Activated T-helper 9 cell treated with anti-CD3 and anti-CD28 coated beads, Interleukin-2, amount 50 U/mL, for 16 hours (primary cell): ENCODE measurements around the gene LTA4H.

Source experiments
- DNase-seq: peaks from one replicate; pipeline ENCODE4 v3.0.0-alpha.2; 2020; ENCODE audit warnings: low read depth

LTA4H gene

GRCh38 chr12:96034621-96035282 lies 635 bp downstream of the LTA4H start:
- no peak for DNase-seq

- no peak for DNase-seq
Measured at GRCh38 chr12:96033549-96034389, 1.6 kb downstream of the LTA4H start.

GRCh38 chr12:96029826-96030225 lies 5.6 kb downstream of the LTA4H start:
- DNase-seq, result no peak

- no peak for DNase-seq
Measured at GRCh38 chr12:96028538-96028937, 6.8 kb downstream of the LTA4H start.

- DNase-seq, result no peak
Measured at GRCh38 chr12:96026331-96026730, 9.1 kb downstream of the LTA4H start.

GRCh38 chr12:96025518-96025917 lies 9.9 kb downstream of the LTA4H start:
- no peak for DNase-seq

GRCh38 chr12:96020314-96021003 lies 14.9 kb downstream of the LTA4H start:
- DNase-seq, result no peak

- DNase-seq, result no peak
Measured at GRCh38 chr12:96015672-96016071, 19.7 kb downstream of the LTA4H start.

GRCh38 chr12:96014943-96015599 lies 20.3 kb downstream of the LTA4H start:
- DNase-seq, result no peak

GRCh38 chr12:96007729-96008128 lies 27.7 kb downstream of the LTA4H start:
- no peak for DNase-seq

- no peak for DNase-seq
Measured at GRCh38 chr12:96006727-96007126, 28.7 kb downstream of the LTA4H start.

- no peak for DNase-seq
Measured at GRCh38 chr12:96000858-96001257, 34.5 kb downstream of the LTA4H start.

- no peak for DNase-seq
Measured at GRCh38 chr12:95999484-95999883, 35.9 kb downstream of the LTA4H start.

- peak; percentile 5 for DNase-seq
Measured at GRCh38 chr12:95998611-95999286, 36.6 kb downstream of the LTA4H start.

- DNase-seq, result no peak
Measured at GRCh38 chr12:95997911-95998510, 37.4 kb downstream of the LTA4H start.

GRCh38 chr12:95997276-95997675 lies 38.1 kb downstream of the LTA4H start:
- no peak for DNase-seq

- DNase-seq, result no peak
Measured at GRCh38 chr12:95996034-95996658, 39.2 kb downstream of the LTA4H start, which contains the start of gene HAL. TSS of gene HAL (minus strand) at chr12:95996344. CDS start at chr12:95995910, 434 bp downstream.

GRCh38 chr12:95995238-95996031 lies 40.0 kb downstream of the LTA4H start:
- DNase-seq, result no peak

- DNase-seq, result no peak
Measured at GRCh38 chr12:95994476-95994875, 40.9 kb downstream of the LTA4H start.

- DNase-seq, result no peak
Measured at GRCh38 chr12:95993907-95994306, 41.5 kb downstream of the LTA4H start.
